ENCODE results near the gene CLCN6. TPM values are rescaled to one million over a fixed set of nuclear protein-coding genes. Genes with fewer than 3 reads are reported as not detected.
"Not testable (repeated sequence)": the region's sequence is repeated elsewhere in the genome, so short reads cannot be mapped to it uniquely, and the experiment has no call there.

Gene CLCN6
- total RNA-seq, 5 donors from 2014 or later (not counting 1 experiment from before 2014, with no cell fraction given): 17.3 to 23.0 (median 21.3) TPM

GRCh38 chr1:11800391-11800755, 5.6 kb upstream of the CLCN6 start:
- no peaks in the 10 kb centered on the region for H3K27me3 ChIP-seq (replicated peaks in 1 of 2; ENCODE audit: control insufficient read depth in 2 of 2, extremely low read depth in 1 of 2, insufficient read depth in 2 of 2, low read length in 1 of 2)
- WGBS (ENCODE audit: insufficient coverage): 100% methylated on average over 2 of the region's 8 CpGs
- peaks cover 19% of the 10 kb centered on the region for H3K36me3 Mint-ChIP-seq
- peaks cover 12 to 34% of the 10 kb centered on the region in 2 experiments for H3K4me1 ChIP-seq (ENCODE audit: control insufficient read depth in 1 of 2, extremely low read depth in 1 of 2, insufficient read depth in 2 of 2, low read length in 2 of 2)
- no peak overlapping the region for H3K27ac ChIP-seq (ENCODE audit: low read length)
- no peak overlapping the region for H3K4me3 ChIP-seq (ENCODE audit: control insufficient read depth in 1 of 2, extremely low read depth in 1 of 2, low read length in 1 of 2)
- peaks cover 2 to 46% of the 10 kb centered on the region in 2 donors for H3K36me3 ChIP-seq (ENCODE audit: control insufficient read depth in 2 of 2, extremely low read depth in 1 of 2, insufficient read depth in 1 of 2, low read length in 1 of 2)
- DNase-seq (no peak), ATAC-seq (replicated peaks in 1 of 4) (no peak)
- no peaks in the 10 kb centered on the region for H3K27me3 Mint-ChIP-seq
- ChIA-PET CTCF (no interaction called here), POLR2A (no interaction called here)
- H3K9me3 Mint-ChIP-seq: no peaks in the 10 kb centered on the region
- no peaks in the 10 kb centered on the region for H3K9me3 ChIP-seq
- no peak overlapping the region for H3K27ac Mint-ChIP-seq
- H3K4me3 Mint-ChIP-seq: no peak overlapping the region
- peaks cover 32 to 40% (median 36%) of the 10 kb centered on the region in 3 donors for H3K4me1 Mint-ChIP-seq

DNA sequence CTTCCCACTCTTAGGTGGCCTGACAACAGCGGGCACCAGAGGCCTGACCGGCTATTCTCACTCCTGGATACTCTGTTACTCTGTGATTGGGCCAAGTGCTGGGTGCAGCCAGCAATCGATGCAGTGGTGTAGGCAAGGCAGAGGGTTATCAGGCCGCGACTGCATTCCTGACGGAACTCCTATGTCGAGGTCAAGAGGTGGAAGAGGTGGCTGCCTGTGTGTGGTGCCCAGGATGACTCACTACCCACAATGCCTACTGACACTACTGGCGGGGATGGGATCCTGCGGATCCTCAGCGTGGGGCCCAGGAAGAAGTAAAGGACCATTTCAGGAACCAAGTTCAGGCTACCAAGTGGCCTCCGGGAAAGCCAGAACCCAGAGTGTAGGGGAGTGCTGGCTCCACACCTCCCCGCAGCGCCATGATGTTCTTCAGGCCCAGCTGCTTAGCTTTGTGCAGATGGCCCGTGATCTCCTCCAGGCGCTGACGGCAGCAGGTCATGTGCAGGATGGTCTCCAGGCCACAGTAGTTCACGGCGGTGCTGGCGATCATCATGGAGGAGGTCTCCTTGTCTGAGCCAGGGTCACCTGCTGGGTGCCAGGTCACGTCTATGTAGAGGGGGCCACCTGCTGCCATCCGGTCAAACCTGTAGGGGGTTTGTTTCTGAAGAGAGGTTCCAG, 5.1 kb upstream of the CLCN6 start:
- Histone ChIP-seq H3K36me3 (ENCODE audit: control insufficient read depth in 2 of 2, extremely low read depth in 1 of 2, insufficient read depth in 1 of 2, low read length in 1 of 2) (peaks cover 2 to 41% of the 10 kb centered on the region in 2 donors), H3K27me3 (replicated peaks in 1 of 2; ENCODE audit: control insufficient read depth in 2 of 2, extremely low read depth in 1 of 2, insufficient read depth in 2 of 2, low read length in 1 of 2) (no peaks in the 10 kb centered on the region), H3K27ac (ENCODE audit: low read length) (no peak overlapping the region), H3K4me1 (ENCODE audit: control insufficient read depth in 1 of 2, extremely low read depth in 1 of 2, insufficient read depth in 2 of 2, low read length in 2 of 2) (peaks cover 12 to 35% of the 10 kb centered on the region in 2 experiments), H3K9me3 (no peaks in the 10 kb centered on the region), H3K4me3 (ENCODE audit: control insufficient read depth in 1 of 2, extremely low read depth in 1 of 2, low read length in 1 of 2) (no peak overlapping the region)
- no peak for ATAC-seq (replicated peaks in 1 of 4)
- peaks cover 33 to 41% (median 36%) of the 10 kb centered on the region in 3 donors for H3K4me1 Mint-ChIP-seq
- WGBS (ENCODE audit: insufficient coverage): 89% methylated on average over 13 of the region's 21 CpGs
- no peaks in the 10 kb centered on the region for H3K27me3 Mint-ChIP-seq
- no peak for DNase-seq
- H3K27ac Mint-ChIP-seq: no peak overlapping the region
- H3K4me3 Mint-ChIP-seq: peak overlapping the region in 1 of 3 donors; percentile 92
- H3K9me3 Mint-ChIP-seq: no peaks in the 10 kb centered on the region
- CTCF ChIA-PET: interaction anchor here in 1 of 2 donors (0.7 kb wide), 1 partner anchor 345 kb away, joined by 3 read pairs; no protein-coding TSS in a partner anchor
- H3K36me3 Mint-ChIP-seq: peaks cover 13% of the 10 kb centered on the region
- POLR2A ChIA-PET: no interaction called here

DNA sequence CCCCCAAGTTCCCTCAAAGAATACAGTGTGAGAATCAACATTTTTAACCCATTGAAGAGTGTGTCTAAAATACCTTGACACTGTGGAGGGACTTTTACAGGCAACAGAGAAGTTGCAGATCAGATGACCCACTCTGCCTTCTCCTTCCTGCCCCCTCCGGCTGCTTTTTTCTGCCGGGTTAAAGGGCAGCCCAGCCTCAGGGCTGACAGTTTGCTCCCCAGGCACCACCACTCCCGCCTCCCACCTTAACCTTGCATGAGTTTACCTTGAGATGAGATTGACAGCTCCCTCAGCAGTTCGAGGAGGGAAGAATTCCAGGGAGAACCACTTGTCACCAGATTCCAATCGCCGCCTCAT, 3.4 kb upstream of the CLCN6 start:
- no peaks in the 10 kb centered on the region for H3K27me3 Mint-ChIP-seq
- peaks cover 10% of the 10 kb centered on the region for H3K36me3 Mint-ChIP-seq
- 66% methylated on average over 3 of the region's 6 CpGs for WGBS (ENCODE audit: insufficient coverage)
- peak in 2 of 35 experiments; percentile 17 to 21 for DNase-seq
- peaks cover 20 to 46% of the 10 kb centered on the region in 2 experiments for H3K4me1 ChIP-seq (ENCODE audit: control insufficient read depth in 1 of 2, extremely low read depth in 1 of 2, insufficient read depth in 2 of 2, low read length in 2 of 2)
- ATAC-seq (replicated peaks in 1 of 4): no peak
- H3K4me1 Mint-ChIP-seq: peaks cover 36 to 56% (median 47%) of the 10 kb centered on the region in 3 donors
- H3K27ac ChIP-seq (ENCODE audit: low read length): peak overlapping the region; percentile 19
- H3K4me3 ChIP-seq (ENCODE audit: control insufficient read depth in 1 of 2, extremely low read depth in 1 of 2, low read length in 1 of 2): peak overlapping the region; percentile 57 to 60
- peak overlapping the region; percentile 39 to 97 for H3K27ac Mint-ChIP-seq
- no peaks in the 10 kb centered on the region for H3K27me3 ChIP-seq (replicated peaks in 1 of 2; ENCODE audit: control insufficient read depth in 2 of 2, extremely low read depth in 1 of 2, insufficient read depth in 2 of 2, low read length in 1 of 2)
- no peaks in the 10 kb centered on the region for H3K9me3 ChIP-seq
- peaks cover 2 to 32% of the 10 kb centered on the region in 2 donors for H3K36me3 ChIP-seq (ENCODE audit: control insufficient read depth in 2 of 2, extremely low read depth in 1 of 2, insufficient read depth in 1 of 2, low read length in 1 of 2)
- ChIA-PET CTCF (interaction anchor here in 1 of 2 donors (1.5 kb wide), 1 partner anchor 83 kb away, joined by 3 read pairs; no protein-coding TSS in a partner anchor), POLR2A (interaction anchor here in 1 of 2 donors (0.6 kb wide), 1 partner anchor 1342 kb away, joined by 3 read pairs; no protein-coding TSS in a partner anchor)
- H3K4me3 Mint-ChIP-seq: peak overlapping the region; percentile 82 to 93 (median 92)
- H3K9me3 Mint-ChIP-seq: no peaks in the 10 kb centered on the region

- Mint-ChIP-seq H3K36me3 (peaks cover 12% of the 10 kb centered on the region), H3K27me3 (no peaks in the 10 kb centered on the region), H3K27ac (peak overlapping the region; percentile 77 to 97), H3K4me1 (peaks cover 40 to 61% (median 52%) of the 10 kb centered on the region in 3 donors), H3K4me3 (peak overlapping the region; percentile 82 to 93 (median 92)), H3K9me3 (no peaks in the 10 kb centered on the region)
- POLR2A ChIA-PET: interaction anchor here in 1 of 2 donors (0.7 kb wide), 2 partner anchors 107 to 109 kb away, joined by 3 read pairs; no protein-coding TSS in a partner anchor
- Histone ChIP-seq H3K9me3 (no peaks in the 10 kb centered on the region), H3K4me3 (ENCODE audit: control insufficient read depth in 1 of 2, extremely low read depth in 1 of 2, low read length in 1 of 2) (peak overlapping the region; percentile 57 to 60), H3K27me3 (replicated peaks in 1 of 2; ENCODE audit: control insufficient read depth in 2 of 2, extremely low read depth in 1 of 2, insufficient read depth in 2 of 2, low read length in 1 of 2) (no peaks in the 10 kb centered on the region), H3K27ac (ENCODE audit: low read length) (peak overlapping the region; percentile 19), H3K36me3 (ENCODE audit: control insufficient read depth in 2 of 2, extremely low read depth in 1 of 2, insufficient read depth in 1 of 2, low read length in 1 of 2) (peaks cover 2 to 32% of the 10 kb centered on the region in 2 donors), H3K4me1 (ENCODE audit: control insufficient read depth in 1 of 2, extremely low read depth in 1 of 2, insufficient read depth in 2 of 2, low read length in 2 of 2) (peaks cover 21 to 46% of the 10 kb centered on the region in 2 experiments)
- CTCF ChIA-PET: interaction anchor here in 1 of 2 donors (1.0 to 1.5 kb wide), 2 partner anchors 84 to 158 kb away, joined by 3 to 4 read pairs; no protein-coding TSS in a partner anchor
- 13% methylated on average over 26 of the region's 28 CpGs for WGBS (ENCODE audit: insufficient coverage)
- ATAC-seq (replicated peaks in 1 of 4) (peak; percentile 41 to 54 (median 49)), DNase-seq (peak; percentile 56 to 85 (median 74))
These were observed 2.8 kb upstream of the CLCN6 start for GRCh38 chr1:11802973-11803885.

DNA sequence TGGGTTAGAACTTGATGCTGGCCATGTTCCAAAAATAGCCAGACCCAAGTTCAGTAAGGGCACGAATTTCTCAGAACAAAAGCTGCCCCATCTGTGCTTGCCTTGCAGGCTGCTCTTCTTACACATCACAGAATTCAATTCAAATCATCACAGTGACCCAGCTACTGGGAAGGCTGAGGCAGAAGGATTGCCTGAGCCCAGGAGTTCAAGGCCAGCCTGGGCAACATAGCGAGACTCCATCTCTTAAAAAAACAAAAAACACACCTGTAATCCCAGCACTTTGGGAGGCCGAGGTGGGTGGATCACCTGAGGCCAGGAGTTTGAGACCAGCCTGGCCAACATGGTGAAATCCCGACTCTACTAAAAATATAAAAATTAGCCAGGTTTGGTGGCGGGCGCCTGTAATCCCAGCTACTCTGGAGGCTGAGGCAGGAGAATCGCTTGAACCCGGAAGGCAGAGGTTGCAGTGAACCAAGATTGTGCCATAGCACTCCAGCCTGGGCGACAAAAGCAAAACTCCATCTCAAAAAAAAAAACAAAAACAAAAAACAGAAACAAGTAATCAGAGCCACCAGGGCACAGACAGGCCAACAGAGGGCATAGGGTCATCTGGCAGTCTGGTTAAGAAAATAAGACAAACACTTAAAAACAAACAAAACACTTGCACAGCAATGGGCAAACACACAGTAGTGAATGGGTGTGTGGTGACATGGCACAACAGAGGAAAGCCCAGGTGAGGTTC, 1.9 kb upstream of the CLCN6 start:
- CTCF ChIA-PET: interaction anchor here (0.6 to 1.5 kb wide), 3 partner anchors 84 to 165 kb away, joined by 3 to 12 read pairs (median 4); no protein-coding TSS in a partner anchor
- POLR2A ChIA-PET: interaction anchor here (0.6 to 0.7 kb wide), 2 partner anchors 33 to 106 kb away, joined by 3 read pairs; no protein-coding TSS in a partner anchor
- DNase-seq; H3K9me3 ChIP-seq; ATAC-seq (replicated peaks in 1 of 4); H3K27me3 Mint-ChIP-seq; H3K27ac ChIP-seq (ENCODE audit: low read length); H3K27me3 ChIP-seq (replicated peaks in 1 of 2; ENCODE audit: control insufficient read depth in 2 of 2, extremely low read depth in 1 of 2, insufficient read depth in 2 of 2, low read length in 1 of 2); H3K9me3 Mint-ChIP-seq: not testable (repeated sequence)
- Mint-ChIP-seq H3K4me3 (peak overlapping the region; percentile 92 to 97 (median 93)), H3K36me3 (peaks cover 15% of the 10 kb centered on the region), H3K4me1 (peaks cover 48 to 63% (median 56%) of the 10 kb centered on the region in 3 donors), H3K27ac (peak overlapping the region; percentile 77 to 97)
- peak overlapping the region; percentile 10 to 57 for H3K4me3 ChIP-seq (ENCODE audit: control insufficient read depth in 1 of 2, extremely low read depth in 1 of 2, low read length in 1 of 2)
- WGBS (ENCODE audit: insufficient coverage): 100% methylated on average over 2 of the region's 9 CpGs
- peaks cover 21 to 46% of the 10 kb centered on the region in 2 experiments for H3K4me1 ChIP-seq (ENCODE audit: control insufficient read depth in 1 of 2, extremely low read depth in 1 of 2, insufficient read depth in 2 of 2, low read length in 2 of 2)
- H3K36me3 ChIP-seq (ENCODE audit: control insufficient read depth in 2 of 2, extremely low read depth in 1 of 2, insufficient read depth in 1 of 2, low read length in 1 of 2): peaks cover 2 to 29% of the 10 kb centered on the region in 2 donors
